ENCODE measurements around the gene KCNN4. TPM values are rescaled to one million over a fixed set of nuclear protein-coding genes. Genes with fewer than 3 reads are reported as not detected.

KCNN4 gene
- 1 to 10 TPM in 1 of 2 donors, under 1 TPM in 1; 0.34 to 5.0 TPM for total RNA-seq

DNA sequence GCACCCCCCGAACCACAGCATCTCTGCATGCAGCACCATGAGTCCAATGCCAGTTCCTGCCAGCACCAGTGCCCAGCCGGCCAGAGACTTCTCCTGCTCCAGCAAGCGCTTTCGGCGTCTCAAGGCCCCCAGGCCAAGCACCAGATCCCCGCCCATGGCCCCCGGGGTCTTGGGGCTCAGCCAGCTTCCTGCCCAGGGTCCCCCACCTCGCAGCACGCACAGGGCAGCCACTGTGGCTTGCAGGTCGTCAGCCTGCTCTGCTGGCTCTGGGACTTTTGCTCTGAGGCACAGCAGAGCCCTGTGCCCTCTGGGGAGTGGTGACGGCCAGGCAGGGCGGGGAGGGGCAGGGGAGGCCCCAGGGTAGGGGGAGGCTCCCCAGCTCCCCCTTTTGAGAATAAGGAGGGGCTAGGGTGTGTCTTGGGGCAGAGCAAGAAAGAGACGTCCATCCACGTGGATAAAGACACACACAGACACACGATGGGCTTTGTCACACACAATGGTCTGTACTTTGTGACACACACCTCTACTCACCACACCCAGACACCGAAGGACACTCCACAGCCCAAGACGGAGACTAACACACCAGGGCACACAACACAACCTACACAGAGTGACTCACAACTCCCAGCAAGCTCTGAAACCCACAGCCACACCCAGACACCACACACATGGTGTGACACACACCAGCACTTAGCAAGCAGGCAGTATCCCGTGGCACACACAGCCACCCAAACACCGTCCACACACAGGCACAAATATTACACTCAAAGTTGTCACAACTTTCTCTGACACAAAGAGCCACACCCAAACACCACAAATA lies at the start of gene KCNN4:
Gene KCNN4 (minus strand): TSS at position 268 of the 820 bp plus-strand sequence. CDS start 112 bp downstream, at position 156.

DNA sequence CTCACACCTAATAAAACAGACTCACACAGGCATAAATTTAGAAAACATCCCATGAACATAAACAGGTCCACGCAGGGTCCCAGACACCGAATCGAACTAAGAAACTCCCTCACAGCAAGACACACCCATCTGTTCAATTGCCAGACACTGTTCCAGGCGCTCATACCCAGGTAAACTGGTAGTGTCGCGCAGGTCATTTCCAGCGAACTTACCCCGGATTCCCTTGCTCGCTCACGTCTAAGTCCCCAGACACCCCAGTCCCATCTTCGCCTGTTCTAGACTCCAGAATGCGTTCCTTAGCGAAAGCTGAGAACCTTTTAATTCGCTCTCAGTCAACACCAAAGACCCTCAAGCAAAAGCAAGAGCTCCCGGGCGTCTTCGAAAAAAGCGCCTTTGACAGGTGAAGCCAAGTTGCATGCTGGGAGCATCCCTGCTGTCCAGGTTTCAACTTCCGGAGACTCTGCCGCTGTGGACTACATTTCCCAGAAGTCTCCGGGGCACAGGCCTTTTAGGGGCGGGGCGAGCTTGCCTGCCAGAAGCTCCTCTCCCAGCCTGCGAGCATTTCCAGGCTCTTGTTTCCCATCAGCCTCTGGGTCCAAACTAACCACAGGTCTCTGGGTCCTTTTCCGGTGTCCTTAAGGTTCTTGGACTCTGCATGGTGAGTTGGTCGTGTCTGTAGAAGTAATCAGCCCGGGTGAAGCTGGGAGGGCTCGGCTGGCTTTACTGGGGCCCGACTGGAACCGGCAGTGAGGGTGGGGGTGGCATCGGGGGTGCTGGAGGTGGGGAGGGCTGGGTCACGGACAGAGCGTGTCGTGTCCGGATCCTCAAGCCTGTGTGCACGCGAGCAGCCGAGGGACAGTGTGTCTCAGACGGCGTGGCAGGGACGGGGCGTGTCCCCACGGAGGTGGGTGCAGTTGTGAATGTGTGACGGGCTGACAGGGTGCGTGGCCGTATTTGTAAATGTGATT lies 46.3 kb upstream of the KCNN4 start, which contains the start of gene ZNF283:
Gene ZNF283 (plus strand): TSS at position 535 of the 968 bp plus-strand sequence. CDS start 6,184 bp downstream, outside the sequence.

DNA sequence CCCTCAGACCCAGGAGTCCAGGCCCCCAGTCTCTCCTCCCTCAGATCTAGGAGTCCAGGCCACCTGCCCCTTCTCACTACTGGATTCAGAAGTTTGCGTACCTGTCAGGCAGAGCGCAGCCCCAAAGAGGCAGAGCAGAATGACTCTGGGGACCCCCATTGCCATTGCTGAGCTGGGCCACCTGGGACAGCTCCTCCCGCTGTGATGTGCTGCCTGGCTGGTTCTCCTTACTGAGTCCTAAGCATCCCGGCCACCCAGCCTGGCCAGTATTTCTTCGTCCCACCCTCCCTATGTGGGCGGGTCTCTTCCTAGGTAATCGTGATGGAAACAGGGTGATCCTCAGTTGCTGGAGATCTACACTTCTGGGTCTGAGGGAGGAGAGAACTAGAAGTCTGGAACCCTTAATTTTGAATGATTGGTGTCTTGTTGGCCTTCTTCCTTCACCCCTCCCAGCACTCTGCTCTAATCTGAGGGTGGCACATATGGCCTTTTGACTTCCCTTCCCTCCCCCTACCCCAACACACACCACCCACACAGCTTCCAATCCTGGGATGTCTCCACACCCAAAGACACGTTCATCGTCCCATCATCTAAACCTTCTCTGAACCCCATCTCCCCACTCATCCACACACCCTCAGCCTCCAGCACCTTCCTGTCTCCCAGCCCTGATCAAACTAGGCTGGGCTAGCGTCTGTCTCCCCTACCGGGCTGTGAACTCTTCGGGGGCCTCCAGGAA lies 21.6 kb upstream of the KCNN4 start, which contains the start of gene LYPD5:
Gene LYPD5 (minus strand): TSS at position 232 of the 736 bp plus-strand sequence. CDS start 67 bp downstream, at position 165.

DNA sequence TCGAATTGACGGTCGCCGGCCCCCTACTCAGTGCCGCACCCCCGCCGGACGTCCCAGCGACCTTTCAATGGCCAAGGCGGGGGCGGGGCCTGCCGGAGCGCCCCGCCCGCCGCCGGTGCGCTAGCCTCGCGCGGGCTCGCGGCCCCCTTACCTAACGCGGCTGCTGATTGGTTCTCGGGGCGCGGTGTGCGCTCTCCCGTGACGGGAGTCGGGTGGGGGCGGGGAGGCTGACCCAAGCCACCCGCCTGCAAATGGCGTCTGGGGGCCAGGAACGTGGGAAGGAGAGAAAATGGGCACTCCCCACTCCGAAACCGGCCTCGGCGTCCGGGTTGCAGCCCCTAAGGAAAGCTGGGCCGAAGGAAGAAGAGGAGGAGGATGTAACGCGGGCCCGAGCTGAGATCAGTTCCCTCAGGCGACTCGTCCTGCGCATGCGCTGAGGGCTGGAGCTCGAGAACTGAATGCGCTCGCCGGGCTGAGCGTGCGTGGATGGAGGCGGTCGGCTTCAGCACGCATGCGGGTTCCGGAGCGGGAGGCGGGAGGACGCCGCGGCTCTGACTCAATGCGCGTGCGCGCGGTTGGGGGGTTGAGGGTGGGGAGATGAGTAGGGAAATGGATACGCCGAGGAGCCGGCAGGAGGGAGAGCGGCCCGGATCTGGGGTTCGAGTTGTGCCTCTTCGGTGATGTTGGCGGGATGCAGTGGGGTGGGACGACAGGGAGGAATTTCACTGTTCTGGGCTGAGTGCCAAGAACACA lies 26.1 kb downstream of the KCNN4 start, which contains the start of gene SMG9:
Gene SMG9 (minus strand): TSS at position 460 of the 753 bp plus-strand sequence. CDS start 4,221 bp downstream, outside the sequence.

Other genes with a start within 250 kb of the KCNN4 start
- under 1 TPM in 1 of 2 donors, not detected in 1; 0.34 TPM for gene ZNF575, start 247.8 kb downstream of the KCNN4 start, total RNA-seq
- 10 to 100 TPM; 22.0 to 30.3 TPM for gene XRCC1, start 205.4 kb downstream of the KCNN4 start, total RNA-seq
- gene PINLYP, start 205.2 kb downstream of the KCNN4 start, total RNA-seq, result 1 to 10 TPM; 5.5 to 6.3 TPM
- gene IRGQ, start 184.8 kb downstream of the KCNN4 start, total RNA-seq, result 10 to 100 TPM; 27.0 to 29.3 TPM
- gene ZNF576, start 184.4 kb downstream of the KCNN4 start, total RNA-seq, result 10 to 100 TPM; 14.1 to 14.3 TPM
- not detected for gene SRRM5, start 168.9 kb downstream of the KCNN4 start, total RNA-seq
- gene ZNF428, start 161.3 kb downstream of the KCNN4 start, total RNA-seq, result 10 to 100 TPM; 23.6 to 32.0 TPM
- gene CADM4, start 141.1 kb downstream of the KCNN4 start, total RNA-seq, result 1 to 10 TPM; 4.7 to 5.9 TPM
- gene PLAUR, start 110.8 kb downstream of the KCNN4 start, total RNA-seq, result 10 to 100 TPM in 1 of 2 donors, 1 to 10 TPM in 1; 6.5 to 38.6 TPM
- gene IRGC, start 64.9 kb downstream of the KCNN4 start, total RNA-seq, result not detected
- gene SMG9, start 26.0 kb downstream of the KCNN4 start, total RNA-seq, result 1 to 10 TPM; 8.9 to 9.0 TPM
- gene LYPD5, start 21.5 kb upstream of the KCNN4 start, total RNA-seq, result 1 to 10 TPM; 1.0 to 3.0 TPM
- gene ZNF283, start 46.3 kb upstream of the KCNN4 start, total RNA-seq, result 1 to 10 TPM; 6.5 to 9.3 TPM
- 1 to 10 TPM; 1.3 to 1.4 TPM for gene ZNF404, start 103.0 kb upstream of the KCNN4 start, total RNA-seq
- 10 to 100 TPM; 16.9 to 23.3 TPM for gene ZNF45, start 154.3 kb upstream of the KCNN4 start, total RNA-seq
- 1 to 10 TPM; 7.9 to 8.0 TPM for gene ZNF221, start 170.3 kb upstream of the KCNN4 start, total RNA-seq
- gene ZNF155, start 203.2 kb upstream of the KCNN4 start, total RNA-seq, result 1 to 10 TPM; 4.8 to 5.0 TPM
- gene ZNF230, start 222.0 kb upstream of the KCNN4 start, total RNA-seq, result 1 to 10 TPM; 3.4 to 4.7 TPM
- gene ZNF222, start 244.4 kb upstream of the KCNN4 start, total RNA-seq, result 1 to 10 TPM; 5.3 to 7.2 TPM